NCI-H1436 (cell line): ENCODE measurements around the gene IQGAP3.

Experiments used
- DNase-seq: peaks from one replicate; lab custom pipeline; 2025; lab: John Stamatoyannopoulos, UW

Gene IQGAP3

DNA sequence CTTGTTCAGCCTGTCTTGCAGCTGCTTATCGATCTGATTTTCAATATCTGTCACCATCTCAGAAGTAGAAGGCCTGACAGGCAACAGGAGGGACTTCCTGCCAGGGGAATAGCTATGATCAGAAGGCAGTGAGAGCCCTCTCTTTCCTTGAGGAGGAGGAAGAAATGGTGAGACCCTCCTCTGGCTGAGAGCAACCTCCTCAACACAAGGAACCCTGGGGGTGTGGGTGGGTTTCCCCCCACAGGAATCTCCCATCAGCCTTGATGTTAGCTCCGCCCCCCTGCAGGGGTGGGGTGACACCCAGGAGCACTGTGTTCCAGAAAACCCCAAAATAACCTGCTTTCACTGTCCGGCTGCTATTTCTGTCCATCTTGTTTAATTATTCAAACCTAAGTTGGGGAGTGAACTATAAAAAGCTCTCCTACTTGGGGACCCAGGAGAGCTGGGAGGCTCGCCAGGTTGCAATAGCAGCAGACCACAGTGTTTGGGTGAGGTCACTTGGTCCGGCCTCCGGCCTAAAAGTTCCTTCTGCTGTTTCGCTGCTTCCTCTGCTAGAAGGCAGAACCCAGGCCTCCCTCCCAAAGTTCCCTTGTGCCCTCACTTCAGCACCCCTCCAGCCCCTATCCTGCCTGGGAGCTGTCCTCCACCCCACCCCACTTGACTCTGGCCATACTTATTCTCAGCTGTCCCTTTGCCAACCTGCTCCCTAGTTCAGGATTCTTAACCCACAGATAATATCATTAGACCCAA, 64.0 kb downstream of the IQGAP3 start:
- no peak for DNase-seq

- DNase-seq: no peak
Measured at GRCh38 chr1:156506450-156506849, 65.9 kb downstream of the IQGAP3 start.

GRCh38 chr1:156505679-156506298, 66.6 kb downstream of the IQGAP3 start:
- no peak for DNase-seq

DNA sequence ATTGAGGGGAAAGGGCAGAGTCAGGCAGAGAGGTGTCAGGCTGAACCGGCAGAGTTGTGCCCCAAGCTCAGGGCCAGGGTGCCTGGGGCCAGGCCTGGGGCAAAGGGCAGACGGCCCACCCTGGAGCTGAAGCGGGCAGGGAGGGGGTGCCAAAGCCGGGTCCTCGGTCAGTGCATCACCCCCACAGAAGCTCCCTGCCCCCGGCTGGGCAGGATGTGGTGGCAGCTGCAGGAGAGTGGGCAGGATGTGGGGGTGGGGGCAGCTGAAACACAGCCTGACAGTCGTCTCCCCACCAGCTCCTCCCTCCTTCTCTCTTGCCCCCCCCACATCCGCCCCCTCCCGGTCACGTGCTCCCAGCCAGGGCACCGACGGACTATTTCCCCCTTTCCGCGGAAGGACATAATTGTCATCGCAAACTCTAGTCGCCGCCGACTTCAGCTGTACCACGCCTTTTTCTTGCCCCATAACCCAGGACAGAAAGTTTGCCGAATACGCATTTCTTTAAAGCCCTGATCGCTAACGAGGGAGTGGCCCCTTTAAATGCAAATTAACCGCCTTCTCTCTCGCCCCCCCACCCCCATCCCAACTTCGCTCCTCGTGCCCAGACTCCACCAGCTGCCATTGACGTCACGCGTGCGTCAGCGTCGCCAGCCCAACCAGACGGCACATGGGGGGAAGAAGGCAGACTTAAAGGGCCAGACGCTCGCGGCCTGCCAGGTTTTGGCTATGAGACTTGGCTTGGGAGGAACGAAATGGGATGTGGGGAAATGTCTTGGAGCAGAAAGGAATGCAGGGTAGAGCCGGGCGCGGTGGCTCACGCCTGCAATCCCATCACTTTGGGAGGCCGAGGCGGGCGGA, 67.3 kb downstream of the IQGAP3 start:
- peak; percentile 96 for DNase-seq

DNA sequence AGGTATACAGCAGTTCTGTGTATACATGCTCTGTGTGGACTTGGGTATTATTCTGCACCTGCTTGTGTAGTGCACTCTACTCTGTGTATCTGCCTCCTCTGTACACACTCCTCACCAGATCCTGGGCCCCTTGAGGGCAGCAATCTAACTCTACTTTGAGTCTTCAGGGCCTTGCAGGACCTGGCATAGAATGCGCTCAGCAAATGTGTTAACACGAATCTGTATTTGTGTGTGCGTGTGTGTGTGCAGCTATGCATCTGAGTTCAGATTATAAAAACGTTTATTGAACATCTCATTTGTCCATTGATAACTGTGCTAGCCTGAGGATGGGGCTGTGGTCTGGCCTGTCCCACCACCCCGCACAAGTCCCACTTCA, 67.9 kb downstream of the IQGAP3 start:
- peak; percentile 77 for DNase-seq

DNA sequence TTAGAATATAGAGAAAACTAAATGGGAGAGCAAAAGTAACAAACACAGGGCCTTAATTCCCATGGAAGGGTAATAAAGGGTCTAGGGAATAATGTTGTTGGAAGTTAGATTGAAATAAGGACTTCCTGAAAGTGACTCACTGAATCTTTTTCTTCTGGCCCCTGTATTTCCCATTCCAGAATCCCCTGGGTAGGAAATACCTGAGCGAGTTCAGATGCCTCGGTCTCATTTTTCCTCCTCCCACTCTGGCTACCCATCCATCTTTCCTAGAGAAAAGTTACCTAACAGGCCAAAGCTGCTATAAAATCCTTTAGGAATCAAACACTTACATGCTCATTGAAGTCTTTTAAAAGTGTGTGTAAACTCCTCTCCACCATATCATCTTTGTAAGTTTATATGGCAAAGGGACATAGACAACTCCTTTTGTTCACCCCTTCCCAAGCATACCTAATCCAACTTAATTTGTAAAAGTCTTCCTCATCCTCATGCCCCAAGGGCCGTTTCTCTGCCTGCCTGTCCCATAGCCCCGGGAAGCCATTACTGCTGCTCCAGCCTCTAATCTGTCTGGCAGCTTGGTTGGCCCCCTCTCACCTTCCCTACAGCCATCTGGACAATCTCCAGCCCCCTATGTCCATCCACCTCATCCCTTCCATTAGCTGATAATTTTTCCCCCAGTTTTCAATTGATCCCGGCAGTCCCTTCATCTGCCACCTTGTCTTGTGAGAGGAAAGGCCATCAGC, 68.5 kb downstream of the IQGAP3 start:
- no peak for DNase-seq

- no peak for DNase-seq
Measured at GRCh38 chr1:156502894-156503697, 69.3 kb downstream of the IQGAP3 start.

GRCh38 chr1:156502391-156502893, 69.9 kb downstream of the IQGAP3 start:
- DNase-seq: no peak

GRCh38 chr1:156500793-156501506, 71.4 kb downstream of the IQGAP3 start:
- peak; percentile 89 for DNase-seq

DNA sequence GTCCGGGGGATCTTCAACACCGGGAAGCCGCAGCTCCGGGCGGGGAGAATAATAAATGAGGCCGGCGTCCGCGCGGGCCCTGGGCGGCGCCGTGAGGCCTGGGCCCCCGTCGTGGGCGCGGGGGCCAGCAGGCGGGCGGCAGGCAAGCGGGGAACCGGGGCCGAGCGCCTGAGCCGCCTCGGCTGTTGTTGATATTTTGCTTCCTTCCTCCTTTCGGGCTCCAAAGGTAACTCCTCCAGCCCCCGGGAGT, 71.9 kb downstream of the IQGAP3 start, which contains the start of gene MEF2D:
Gene MEF2D (minus strand): TSS at position 233 of the 250 bp plus-strand sequence. CDS start 17,483 bp downstream, outside the sequence.
- DNase-seq: no peak

DNA sequence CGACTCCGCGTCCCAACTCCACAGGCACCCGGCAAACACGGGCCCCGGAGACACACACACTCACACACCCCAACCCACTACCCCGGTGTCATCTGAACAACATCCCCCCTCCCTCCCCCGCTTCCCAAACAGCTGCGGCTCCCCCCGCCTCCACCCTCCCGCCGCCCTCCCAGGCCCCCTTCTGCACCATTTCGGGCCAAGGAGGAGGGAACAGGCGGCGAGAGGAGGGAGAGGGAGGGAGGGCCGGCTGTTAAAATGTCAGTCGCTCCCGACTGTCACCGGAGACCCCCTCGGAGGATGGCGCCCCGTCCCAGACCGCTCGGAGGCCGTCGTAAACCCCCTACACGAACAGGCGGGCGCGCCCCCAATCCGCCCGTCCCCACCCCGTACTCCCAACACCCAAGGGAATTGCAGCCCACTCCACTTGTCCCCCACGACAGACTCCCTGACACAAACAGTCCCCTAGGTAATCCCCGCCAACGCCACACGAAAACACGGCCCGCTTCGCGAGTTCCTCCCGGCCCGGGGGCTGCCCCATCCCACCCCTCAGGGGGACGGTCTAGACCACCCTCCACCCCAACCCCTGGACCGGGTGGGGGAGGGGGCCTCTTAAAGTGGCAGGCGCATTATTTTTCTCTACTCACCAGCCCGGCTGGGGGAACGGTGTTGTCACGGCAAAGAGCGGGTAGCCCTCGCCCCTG, 72.4 kb downstream of the IQGAP3 start:
- no peak for DNase-seq

DNA sequence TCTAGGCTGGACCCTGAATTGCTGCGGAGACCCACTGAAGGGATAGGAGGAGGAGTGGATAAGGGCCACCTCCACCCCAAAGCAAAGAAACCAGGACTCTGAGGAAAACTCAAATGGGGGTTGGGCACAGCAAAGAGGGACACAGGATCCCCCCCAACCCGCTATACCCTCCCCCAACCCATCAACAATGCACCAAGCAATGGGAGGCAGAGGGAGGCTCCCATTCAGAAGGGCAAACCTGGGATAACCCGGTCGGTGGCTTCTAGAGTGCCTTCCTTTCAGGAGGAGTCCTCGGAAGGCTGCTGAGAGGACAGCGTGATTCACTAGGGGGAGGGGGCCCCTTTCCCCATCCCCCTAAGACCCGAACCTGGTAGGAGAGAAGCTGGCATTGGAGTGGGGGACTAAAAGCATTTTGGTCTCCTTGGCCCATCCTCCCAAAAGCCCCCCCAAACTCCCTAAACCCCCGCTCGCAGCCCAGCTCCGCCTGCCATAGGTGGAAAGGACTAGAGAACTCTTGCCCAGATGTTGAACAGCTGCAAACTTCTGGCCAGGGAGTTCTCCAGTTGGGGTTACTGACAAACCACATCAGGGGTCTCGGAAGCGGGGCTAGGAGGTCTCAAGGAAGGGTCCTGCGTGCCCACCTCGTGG, 73.0 kb downstream of the IQGAP3 start:
- DNase-seq: no peak

DNA sequence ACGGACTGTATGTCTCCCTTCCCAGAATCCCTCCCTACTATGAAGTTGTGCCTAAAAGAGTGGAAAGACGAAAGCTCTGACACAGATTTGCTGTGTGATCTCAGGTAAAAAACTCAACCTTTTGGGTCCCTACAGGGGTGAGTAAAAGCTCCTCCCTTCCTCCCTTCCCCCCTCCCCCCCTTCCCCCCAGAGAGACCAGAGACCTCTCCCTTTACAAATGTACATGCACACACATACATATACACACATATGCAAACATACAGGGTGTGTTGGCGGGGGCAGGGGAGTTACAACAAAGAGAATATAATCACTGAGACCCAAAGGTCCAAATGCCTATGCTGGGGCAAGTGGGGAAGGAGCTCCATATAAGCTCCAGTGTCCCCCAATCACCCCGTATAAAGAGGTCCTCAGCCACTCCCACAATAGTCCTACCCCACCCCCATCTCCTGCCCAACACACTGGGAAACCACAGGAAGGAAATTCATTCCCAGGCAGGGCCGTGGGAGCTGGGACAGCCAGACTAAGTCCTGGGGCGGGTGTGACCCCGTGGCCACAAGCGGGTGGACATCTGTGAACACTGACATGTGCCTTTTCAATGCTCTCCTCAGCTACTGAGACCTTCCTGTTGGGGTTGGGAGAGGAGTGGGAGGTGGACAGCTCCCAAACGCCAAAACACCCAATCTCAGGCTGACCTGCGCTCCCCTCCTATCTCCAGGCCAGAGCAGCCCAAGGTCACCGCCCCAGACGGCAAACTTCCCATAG, 73.8 kb downstream of the IQGAP3 start:
- DNase-seq: no peak

DNA sequence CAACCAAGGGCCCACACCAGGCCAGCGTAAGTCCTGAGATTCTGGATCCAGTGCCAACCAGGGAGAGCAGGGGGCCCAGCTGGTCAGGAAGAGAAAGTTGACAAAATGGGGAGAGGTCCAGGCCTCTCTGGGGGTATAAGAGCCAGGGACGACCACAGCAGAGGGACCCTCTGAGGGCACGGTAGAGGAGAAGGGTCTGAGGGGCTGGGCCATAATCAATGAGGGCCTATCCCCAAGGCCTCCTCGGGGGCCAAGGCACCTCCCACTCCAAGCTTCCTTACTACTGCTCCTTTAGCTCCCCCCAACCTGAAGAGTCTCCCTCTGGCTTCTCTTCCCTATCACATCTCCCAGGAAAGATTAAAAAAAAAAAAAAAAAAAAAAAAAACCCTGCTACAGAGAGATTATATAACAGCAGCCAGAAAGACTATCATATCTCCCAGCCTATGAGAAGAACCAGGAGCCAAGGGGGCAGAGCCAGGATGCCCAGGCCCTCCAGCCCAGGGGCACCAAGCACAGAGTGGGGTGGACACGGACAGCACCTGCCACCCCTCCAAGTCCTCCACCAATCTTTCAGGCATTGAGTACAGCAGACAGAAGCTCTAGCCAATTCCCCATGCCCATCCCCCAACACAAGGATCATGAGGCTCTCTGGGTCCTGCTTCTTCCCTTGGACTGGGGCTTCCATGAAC, 74.5 kb downstream of the IQGAP3 start:
- DNase-seq: no peak

- DNase-seq: no peak
Measured at GRCh38 chr1:156497078-156497742, 75.2 kb downstream of the IQGAP3 start.

DNA sequence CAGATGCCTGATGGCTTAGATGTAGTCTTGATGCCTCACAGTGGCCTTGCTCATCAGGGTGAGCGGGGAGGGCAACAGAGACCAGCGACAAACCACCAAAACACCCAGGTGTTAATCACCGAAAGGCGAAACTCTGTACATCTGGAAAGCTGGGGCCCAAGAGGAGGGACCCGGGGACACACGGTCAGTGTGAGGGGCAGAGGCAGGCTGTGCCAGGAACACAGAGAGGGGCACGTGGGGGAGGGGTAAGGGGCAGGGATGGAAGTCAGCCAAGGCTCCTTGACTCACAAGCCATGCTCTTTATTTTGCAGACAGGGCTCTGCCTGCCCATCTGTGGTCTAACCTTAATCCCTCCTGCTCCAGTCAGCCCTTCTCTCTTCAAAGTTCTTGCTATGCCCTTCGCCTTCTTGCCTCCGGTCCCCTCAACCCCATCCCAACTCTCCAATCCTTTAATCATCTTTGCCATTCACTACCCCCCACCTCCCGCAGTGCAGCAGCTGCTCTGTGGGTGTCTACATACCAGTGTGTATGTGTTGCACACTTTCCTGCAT, 76.1 kb downstream of the IQGAP3 start:
- no peak for DNase-seq
